Caco-2 (cell line): Measurements from ENCODE around the gene UBE2R2. TPM values are rescaled to one million over a fixed set of nuclear protein-coding genes. Genes with fewer than 3 reads are reported as not detected.

ENCODE experiments used
- BruUV-seq: library from RNA; stranded (reverse); fragments of 400-500 nt; replicated peaks from 2 replicates; lab custom pipeline; 2021; lab: Mats Ljungman, UMichigan
- CTCF ChIA-PET: fragments of 300-600 bp; sonication (Branson Sonifier 250); formaldehyde crosslinking; loops from one replicate; lab custom pipeline; 2022; ENCODE audit warnings: antibody characterized with exemption; lab: Charles Lee
- POLR2A ChIA-PET: fragments of 300-600 bp; sonication (Branson Sonifier 250); formaldehyde crosslinking; loops from one replicate; lab custom pipeline; 2022; ENCODE audit warnings: antibody characterized with exemption; lab: Charles Lee
- DNase-seq, 2 experiments: peaks; one replicate each; pipeline versions ENCODE4 v3.0.0 to v3.0.0-alpha.2; 2020 to 2022
- H3K27me3 ChIP-seq: replicated peaks from 2 replicates; pipeline ENCODE4 v1.6.0; 2011; ENCODE audit warnings: low read length; ENCODE audit not compliant: control insufficient read depth, insufficient read depth
- H3K36me3 ChIP-seq: 2 replicates; pipeline ENCODE4 v1.5.1; 2011; ENCODE audit warnings: low read length; ENCODE audit not compliant: control insufficient read depth, insufficient read depth
- H3K4me1 ChIP-seq: fragments of 250-450 bp; sonication (Bioruptor Pico); 2 replicates; pipeline ENCODE4 v1.5.1; 2020; ENCODE audit warnings: mild to moderate bottlenecking
- H3K4me3 ChIP-seq: 2 replicates; pipeline ENCODE4 v1.5.1; 2011; ENCODE audit warnings: low read depth, mild to moderate bottlenecking, control low read depth, low read length
- H3K9me3 ChIP-seq: fragments of 250-450 bp; sonication (Bioruptor Pico); 2 replicates; pipeline ENCODE4 v1.5.1; 2020; ENCODE audit warnings: mild to moderate bottlenecking, moderate library complexity
- H3K27ac Mint-ChIP-seq: one replicate; pipeline ENCODE4 v1.8.0; 2022; ENCODE audit warnings: mixed read lengths; ENCODE audit not compliant: unreplicated experiment
- H3K27me3 Mint-ChIP-seq: one replicate; pipeline ENCODE4 v1.8.0; 2022; ENCODE audit warnings: mixed read lengths; ENCODE audit not compliant: insufficient read depth, unreplicated experiment
- H3K36me3 Mint-ChIP-seq: one replicate; pipeline ENCODE4 v1.8.0; 2022; ENCODE audit warnings: mild to moderate bottlenecking, mixed read lengths; ENCODE audit not compliant: insufficient read depth, unreplicated experiment
- H3K4me1 Mint-ChIP-seq: one replicate; pipeline ENCODE4 v1.8.0; 2022; ENCODE audit warnings: low read depth, mixed read lengths; ENCODE audit not compliant: unreplicated experiment
- H3K4me3 Mint-ChIP-seq: one replicate; pipeline ENCODE4 v1.8.0; 2022; ENCODE audit warnings: mild to moderate bottlenecking, moderate library complexity, mixed read lengths; ENCODE audit not compliant: unreplicated experiment
- H3K9me3 Mint-ChIP-seq: one replicate; pipeline ENCODE4 v1.8.0; 2022; ENCODE audit warnings: mixed read lengths; ENCODE audit not compliant: unreplicated experiment
- CTCF ChIP-seq, 2 experiments: fragments of 200-600 bp in 1 of 2; IDR thresholded peaks; 1 replicate in 1 of 2; 2 replicates in 1 of 2; pipeline versions ENCODE4 v1.5.1 to v1.8.0; 2011 to 2022; ENCODE audit warnings: antibody characterized with exemption in 1 of 2, control low read depth in 1 of 2, inconsistent platforms in 1 of 2, low read depth in 1 of 2, low read length in 1 of 2, mild to moderate bottlenecking in 1 of 2, moderate library complexity in 1 of 2; ENCODE audit not compliant: insufficient read depth in 1 of 2, severe bottlenecking in 1 of 2, unreplicated experiment in 1 of 2
- intact Hi-C: fragments of 100-400 bp; cut with micrococcal nuclease; formaldehyde crosslinking; loops from one replicate; pipeline ENCODE4 v1.10.0; 2022; ENCODE audit not compliant: unreplicated experiment
- total RNA-seq: library from RNA; stranded (reverse); gene quantifications from 2 replicates; pipeline ENCODE4 v1.2.3, GENCODE V29; 2022

Gene UBE2R2
- total RNA-seq, 1 experiment from 2014 or later: 52.3 TPM

- no TSS peak for BruUV-seq
- Histone ChIP-seq H3K4me1 (peaks cover 5% of the 10 kb centered on the region; the same call in 1 of the 2 replicates), H3K9me3 (no peaks in the 10 kb centered on the region), H3K36me3 (no peaks in the 10 kb centered on the region), H3K27me3 (no peaks in the 10 kb centered on the region), H3K4me3 (no peak overlapping the region)
- CTCF ChIA-PET: interaction anchor here (1.0 to 3.4 kb wide), 2 partner anchors 13 to 37 kb away, joined by 6 to 55 read pairs; no protein-coding TSS in a partner anchor
- Mint-ChIP-seq H3K4me3 (no peak overlapping the region), H3K9me3 (no peaks in the 10 kb centered on the region), H3K27me3 (no peaks in the 10 kb centered on the region), H3K4me1 (peaks cover 20% of the 10 kb centered on the region), H3K27ac (no peak overlapping the region), H3K36me3 (peaks cover 15% of the 10 kb centered on the region)
- intact Hi-C loops: no loop called here
- DNase-seq: no peak
- no peak for TF ChIP-seq CTCF (IDR thresholded peaks at IDR 0.05; ENCODE audit: insufficient read depth in 1 of 2, low read depth in 1 of 2, low read length in 1 of 2, severe bottlenecking in 1 of 2, unreplicated experiment in 1 of 2)
- POLR2A ChIA-PET: interaction anchor here (0.5 kb wide), 1 partner anchor 15 kb away, joined by 4 read pairs; no protein-coding TSS in a partner anchor
These were observed 33.3 kb downstream of the UBE2R2 start for GRCh38 chr9:33850267-33850629.

DNA sequence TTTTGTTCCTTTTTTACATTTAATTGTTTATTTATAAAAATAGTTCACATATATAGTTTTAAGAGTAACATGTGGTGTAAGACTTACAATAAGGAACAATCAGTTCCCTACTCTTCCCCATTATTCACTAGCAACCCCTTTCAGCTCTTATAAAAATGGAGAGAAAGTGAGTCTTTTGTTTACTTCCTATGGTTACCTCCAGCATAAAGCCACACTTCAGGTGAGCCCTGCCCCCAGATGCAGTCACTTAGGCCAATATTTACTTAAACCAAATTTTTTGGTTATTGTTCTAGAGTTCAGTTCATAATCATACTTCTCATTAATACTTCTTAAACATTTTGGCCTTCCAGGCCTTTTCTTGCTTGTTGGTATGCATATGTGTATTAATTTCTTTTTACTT lies 33.7 kb downstream of the UBE2R2 start:
- no peaks in the 10 kb centered on the region for H3K9me3 Mint-ChIP-seq
- Histone ChIP-seq H3K9me3 (no peaks in the 10 kb centered on the region), H3K36me3 (no peaks in the 10 kb centered on the region), H3K4me3 (no peak overlapping the region), H3K4me1 (peaks cover 5% of the 10 kb centered on the region; the same call in 1 of the 2 replicates), H3K27me3 (no peaks in the 10 kb centered on the region)
- ChIA-PET POLR2A (interaction anchor here (0.5 kb wide), 1 partner anchor 15 kb away, joined by 4 read pairs; no protein-coding TSS in a partner anchor), CTCF (interaction anchor here (1.0 to 3.4 kb wide), 2 partner anchors 13 to 37 kb away, joined by 6 to 55 read pairs; no protein-coding TSS in a partner anchor)
- intact Hi-C loops: no loop called here
- H3K27ac Mint-ChIP-seq: no peak overlapping the region
- no peak for DNase-seq
- peaks cover 20% of the 10 kb centered on the region for H3K4me1 Mint-ChIP-seq
- no peak for TF ChIP-seq CTCF (IDR thresholded peaks at IDR 0.05; ENCODE audit: insufficient read depth in 1 of 2, low read depth in 1 of 2, low read length in 1 of 2, severe bottlenecking in 1 of 2, unreplicated experiment in 1 of 2)
- BruUV-seq: no TSS peak
- no peaks in the 10 kb centered on the region for H3K27me3 Mint-ChIP-seq
- H3K4me3 Mint-ChIP-seq: no peak overlapping the region
- H3K36me3 Mint-ChIP-seq: peaks cover 18% of the 10 kb centered on the region

GRCh38 chr9:33851301-33851700 lies 34.3 kb downstream of the UBE2R2 start:
- intact Hi-C loops: no loop called here
- no TSS peak for BruUV-seq
- no peak for TF ChIP-seq CTCF (IDR thresholded peaks at IDR 0.05; ENCODE audit: insufficient read depth in 1 of 2, low read depth in 1 of 2, low read length in 1 of 2, severe bottlenecking in 1 of 2, unreplicated experiment in 1 of 2)
- peaks cover 5% of the 10 kb centered on the region; the same call in 1 of the 2 replicates for H3K4me1 ChIP-seq
- DNase-seq: no peak
- no peak overlapping the region for H3K4me3 Mint-ChIP-seq
- peaks cover 20% of the 10 kb centered on the region for H3K4me1 Mint-ChIP-seq
- H3K27me3 Mint-ChIP-seq: no peaks in the 10 kb centered on the region
- H3K9me3 Mint-ChIP-seq: no peaks in the 10 kb centered on the region
- no peaks in the 10 kb centered on the region for H3K9me3 ChIP-seq
- H3K4me3 ChIP-seq: no peak overlapping the region
- H3K36me3 Mint-ChIP-seq: peaks cover 18% of the 10 kb centered on the region
- no peaks in the 10 kb centered on the region for H3K36me3 ChIP-seq
- ChIA-PET CTCF (interaction anchor here (1.0 to 3.4 kb wide), 3 partner anchors 14 to 38 kb away, joined by 3 to 55 read pairs (median 6); no protein-coding TSS in a partner anchor), POLR2A (no interaction called here)
- H3K27ac Mint-ChIP-seq: no peak overlapping the region
- no peaks in the 10 kb centered on the region for H3K27me3 ChIP-seq
